Activated CD4-positive, alpha-beta T cell treated with anti-CD3 and anti-CD28 coated beads for 36 hours (primary cell): Measurements from ENCODE around the gene SLC35B3. TPM values are rescaled to one million over a fixed set of nuclear protein-coding genes. Genes with fewer than 3 reads are reported as not detected.
"Not testable (repeated sequence)": the region's sequence is repeated elsewhere in the genome, so short reads cannot be mapped to it uniquely, and the experiment has no call there.

Experiments
- ATAC-seq: fragments of 200-7000 bp; cut with Tn5 transposase; one replicate; pipeline ENCODE4 v1.10.0; 2021; ENCODE audit warnings: mild to moderate bottlenecking, moderate library complexity
- CTCF ChIA-PET: fragments of 350-600 bp; sonication (Branson Sonifier 250); formaldehyde crosslinking; loops from one replicate; lab custom pipeline; 2021; ENCODE audit warnings: antibody characterized with exemption; lab: Charles Lee
- POLR2A ChIA-PET: fragments of 350-600 bp; sonication (Branson Sonifier 250); formaldehyde crosslinking; loops from one replicate; lab custom pipeline; 2021; ENCODE audit warnings: antibody characterized with exemption, inconsistent platforms; lab: Charles Lee
- DNase-seq: peaks from one replicate; pipeline ENCODE4 v3.0.0-alpha.2; 2020
- H3K27ac Mint-ChIP-seq: one replicate; pipeline ENCODE4 v1.8.0; 2021; ENCODE audit warnings: mixed read lengths
- H3K27me3 Mint-ChIP-seq: one replicate; pipeline ENCODE4 v1.8.0; 2021; ENCODE audit warnings: mixed read lengths
- H3K36me3 Mint-ChIP-seq: one replicate; pipeline ENCODE4 v1.8.0; 2021; ENCODE audit warnings: low read depth, mixed read lengths
- H3K4me1 Mint-ChIP-seq: one replicate; pipeline ENCODE4 v1.8.0; 2021; ENCODE audit warnings: mixed read lengths
- H3K4me3 Mint-ChIP-seq: one replicate; pipeline ENCODE4 v1.8.0; 2021; ENCODE audit warnings: mild to moderate bottlenecking, moderate library complexity, mixed read lengths
- H3K9me3 Mint-ChIP-seq: one replicate; pipeline ENCODE4 v1.8.0; 2021; ENCODE audit warnings: low read depth, mixed read lengths
- intact Hi-C, 2 experiments: fragments of 100-400 bp; cut with DNase I in 1 of 2; cut with micrococcal nuclease in 1 of 2; formaldehyde crosslinking; loops; one replicate each; pipeline versions ENCODE4 v1.14.2 to v1.15.1; 2022 to 2024; cut with DNase I, micrococcal nuclease
- total RNA-seq, 2 experiments: library from RNA; stranded (reverse); gene quantifications; one replicate each; pipeline ENCODE4 v1.2.3, GENCODE V29; 2021

SLC35B3 gene
- total RNA-seq, 2 experiments from 2014 or later = 4.9 to 6.7 TPM

GRCh38 chr6:8441452-8441851 is 6.1 kb upstream of the SLC35B3 start:
- no peak overlapping the region for H3K4me3 Mint-ChIP-seq
- ATAC-seq (no peak), DNase-seq (no peak)
- ChIA-PET CTCF (interaction anchor here (0.5 kb wide), 1 partner anchor 298 kb away, joined by 3 read pairs; no protein-coding TSS in a partner anchor), POLR2A (no interaction called here)
- no peaks in the 10 kb centered on the region for H3K4me1 Mint-ChIP-seq
- H3K27ac Mint-ChIP-seq = no peak overlapping the region
- intact Hi-C loops = no loop called here
- no peaks in the 10 kb centered on the region for H3K27me3 Mint-ChIP-seq
- no peaks in the 10 kb centered on the region for H3K9me3 Mint-ChIP-seq
- no peaks in the 10 kb centered on the region for H3K36me3 Mint-ChIP-seq

GRCh38 chr6:8439601-8440268 is 4.4 kb upstream of the SLC35B3 start:
- ChIA-PET CTCF (no interaction called here), POLR2A (no interaction called here)
- H3K9me3 Mint-ChIP-seq = no peaks in the 10 kb centered on the region
- no peak overlapping the region for H3K27ac Mint-ChIP-seq
- ATAC-seq (no peak), DNase-seq (no peak)
- intact Hi-C loops = loop anchor here in 1 of 2 experiments (10.0 kb wide), 1 partner anchor 845 kb away; the partner anchor contains the start of gene SNRNP48
- H3K4me1 Mint-ChIP-seq = peaks cover 9% of the 10 kb centered on the region
- no peaks in the 10 kb centered on the region for H3K27me3 Mint-ChIP-seq
- peaks cover 5% of the 10 kb centered on the region for H3K36me3 Mint-ChIP-seq
- no peak overlapping the region for H3K4me3 Mint-ChIP-seq

GRCh38 chr6:8437813-8438212 is 2.5 kb upstream of the SLC35B3 start:
- intact Hi-C loops = loop anchor here in 1 of 2 experiments (10.0 kb wide), 1 partner anchor 843 kb away; the partner anchor contains the start of gene SNRNP48
- Mint-ChIP-seq H3K4me3 (no peak overlapping the region), H3K27ac (no peak overlapping the region), H3K4me1 (peaks cover 24% of the 10 kb centered on the region), H3K36me3 (peaks cover 13% of the 10 kb centered on the region), H3K9me3 (no peaks in the 10 kb centered on the region), H3K27me3 (no peaks in the 10 kb centered on the region)
- ChIA-PET POLR2A (no interaction called here), CTCF (no interaction called here)
- ATAC-seq = no peak
- no peak for DNase-seq

GRCh38 chr6:8436966-8437365 is 1.6 kb upstream of the SLC35B3 start:
- Mint-ChIP-seq H3K27me3 (no peaks in the 10 kb centered on the region), H3K4me1 (peaks cover 30% of the 10 kb centered on the region), H3K27ac (no peak overlapping the region), H3K36me3 (peaks cover 19% of the 10 kb centered on the region), H3K4me3 (no peak overlapping the region), H3K9me3 (no peaks in the 10 kb centered on the region)
- ChIA-PET POLR2A (no interaction called here), CTCF (no interaction called here)
- intact Hi-C loops = loop anchor here in 1 of 2 experiments (10.0 kb wide), 1 partner anchor 842 kb away; the partner anchor contains the start of gene SNRNP48
- ATAC-seq = no peak
- DNase-seq = no peak

GRCh38 chr6:8435845-8436168 is 462 bp upstream of the SLC35B3 start:
- no peaks in the 10 kb centered on the region for H3K9me3 Mint-ChIP-seq
- H3K4me3 Mint-ChIP-seq = peak overlapping the region; percentile 92
- ATAC-seq = no peak
- intact Hi-C loops = loop anchor here in 1 of 2 experiments (1.0 to 10.0 kb wide), 8 partner anchors 334 to 1968 kb away; partner anchors contain the start of genes BLOC1S5, BMP6, CAGE1 and EEF1E1
- ChIA-PET POLR2A (no interaction called here), CTCF (no interaction called here)
- peaks cover 38% of the 10 kb centered on the region for H3K4me1 Mint-ChIP-seq
- H3K27me3 Mint-ChIP-seq = no peaks in the 10 kb centered on the region
- H3K27ac Mint-ChIP-seq = peak overlapping the region; percentile 95
- DNase-seq = no peak
- H3K36me3 Mint-ChIP-seq = peaks cover 29% of the 10 kb centered on the region

- intact Hi-C loops = loop anchor here in 1 of 2 experiments (1.0 to 10.0 kb wide), 8 partner anchors 332 to 1970 kb away; partner anchors contain the start of genes BLOC1S5, BMP6, CAGE1 and EEF1E1
- Mint-ChIP-seq H3K36me3 (peaks cover 35% of the 10 kb centered on the region), H3K9me3 (no peaks in the 10 kb centered on the region), H3K27ac (peak overlapping the region; percentile 95), H3K27me3 (no peaks in the 10 kb centered on the region), H3K4me3 (peak overlapping the region; percentile 92), H3K4me1 (peaks cover 38% of the 10 kb centered on the region)
- DNase-seq (no peak), ATAC-seq (no peak)
- ChIA-PET CTCF (interaction anchor here (0.7 kb wide), 1 partner anchor 134 kb away, joined by 3 read pairs; no protein-coding TSS in a partner anchor), POLR2A (no interaction called here)
These were observed 635 bp downstream of the SLC35B3 start for GRCh38 chr6:8434727-8435092.

- intact Hi-C loops = loop anchor here in 1 of 2 experiments (10.0 kb wide), 1 partner anchor 838 kb away; the partner anchor contains the start of gene SNRNP48
- DNase-seq (no peak), ATAC-seq (no peak)
- Mint-ChIP-seq H3K27me3 (no peaks in the 10 kb centered on the region), H3K9me3 (no peaks in the 10 kb centered on the region), H3K4me3 (no peak overlapping the region), H3K27ac (peak overlapping the region; percentile 39), H3K4me1 (peaks cover 38% of the 10 kb centered on the region), H3K36me3 (peaks cover 40% of the 10 kb centered on the region)
- ChIA-PET CTCF (no interaction called here), POLR2A (no interaction called here)
These were observed 2.7 kb downstream of the SLC35B3 start for GRCh38 chr6:8432614-8433013.

GRCh38 chr6:8429821-8430220 is 5.5 kb downstream of the SLC35B3 start:
- no peak overlapping the region for H3K27ac Mint-ChIP-seq
- H3K9me3 Mint-ChIP-seq = peaks cover 7% of the 10 kb centered on the region
- peaks cover 58% of the 10 kb centered on the region for H3K36me3 Mint-ChIP-seq
- ATAC-seq (no peak), DNase-seq (no peak)
- intact Hi-C loops = loop anchor here in 1 of 2 experiments (10.0 kb wide), 1 partner anchor 835 kb away; the partner anchor contains the start of gene SNRNP48
- POLR2A ChIA-PET = no interaction called here
- no peak overlapping the region for H3K4me3 Mint-ChIP-seq
- no peaks in the 10 kb centered on the region for H3K27me3 Mint-ChIP-seq
- CTCF ChIA-PET = no interaction called here
- peaks cover 29% of the 10 kb centered on the region for H3K4me1 Mint-ChIP-seq

GRCh38 chr6:8426544-8426943 is 8.8 kb downstream of the SLC35B3 start:
- CTCF ChIA-PET, H3K27me3 Mint-ChIP-seq, H3K9me3 Mint-ChIP-seq, DNase-seq, H3K4me3 Mint-ChIP-seq, H3K27ac Mint-ChIP-seq, POLR2A ChIA-PET, H3K4me1 Mint-ChIP-seq, intact Hi-C loops, ATAC-seq: not testable (repeated sequence)
- H3K36me3 Mint-ChIP-seq = peaks cover 48% of the 10 kb centered on the region

GRCh38 chr6:8420031-8420588 is 15.2 kb downstream of the SLC35B3 start:
- DNase-seq = no peak

GRCh38 chr6:8415913-8416312 is 19.4 kb downstream of the SLC35B3 start:
- Mint-ChIP-seq H3K4me1 (no peaks in the 10 kb centered on the region), H3K27ac (no peak overlapping the region), H3K27me3 (no peaks in the 10 kb centered on the region), H3K4me3 (no peak overlapping the region), H3K9me3 (no peaks in the 10 kb centered on the region), H3K36me3 (peaks cover 46% of the 10 kb centered on the region)
- no peak for DNase-seq
- no peak for ATAC-seq
- ChIA-PET CTCF (interaction anchor here (1.3 kb wide), 1 partner anchor 12 kb away, joined by 3 read pairs; no protein-coding TSS in a partner anchor), POLR2A (no interaction called here)
- intact Hi-C loops = no loop called here

More at GRCh38 chr6:8420031-8420588, 15.2 kb downstream of the SLC35B3 start:
- ChIA-PET POLR2A (no interaction called here), CTCF (no interaction called here)
- intact Hi-C loops = no loop called here
- Mint-ChIP-seq H3K4me1 (no peaks in the 10 kb centered on the region), H3K27me3 (no peaks in the 10 kb centered on the region), H3K27ac (no peak overlapping the region), H3K36me3 (peaks cover 36% of the 10 kb centered on the region), H3K4me3 (no peak overlapping the region), H3K9me3 (no peaks in the 10 kb centered on the region)
- ATAC-seq = no peak
